ENCODE measurements around the gene NPPC. TPM values are rescaled to one million over a fixed set of nuclear protein-coding genes. Genes with fewer than 3 reads are reported as not detected.
A peak's percentile ranks its signal among the peaks of the same experiment; 100 is the strongest.

The NPPC gene
- total RNA-seq, 1 donor from 2014 or later, result not detected

DNA sequence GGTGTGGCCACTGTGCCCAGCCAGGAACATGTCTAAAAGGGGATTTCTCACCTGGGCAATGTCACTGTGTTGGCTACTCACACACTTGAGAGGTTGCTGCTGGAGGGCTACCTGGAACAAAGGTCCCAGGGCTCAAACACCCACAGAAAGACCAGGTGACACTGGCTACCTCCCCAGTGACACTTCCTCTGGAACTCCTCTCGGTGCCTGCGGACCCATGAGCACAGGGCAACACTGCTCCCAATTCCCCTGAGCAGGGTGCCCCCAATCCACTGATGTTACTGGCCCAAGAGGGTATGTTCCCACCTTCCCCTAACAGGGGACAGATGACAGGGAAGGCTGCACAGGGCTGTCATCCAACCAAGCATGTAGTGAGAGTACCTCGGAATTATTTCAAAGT, 5.8 kb downstream of the NPPC start:
- Mint-ChIP-seq H3K27me3 (ENCODE audit: low read depth) (peaks cover 57% of the 10 kb centered on the region), H3K27ac (ENCODE audit: unreplicated experiment) (no peak overlapping the region), H3K9me3 (ENCODE audit: low read depth) (no peaks in the 10 kb centered on the region), H3K4me3 (ENCODE audit: unreplicated experiment) (no peak overlapping the region), H3K4me1 (ENCODE audit: low read depth) (no peaks in the 10 kb centered on the region), H3K36me3 (ENCODE audit: low read depth) (peaks cover 1% of the 10 kb centered on the region)
- TF ChIP-seq, protein P1, sequence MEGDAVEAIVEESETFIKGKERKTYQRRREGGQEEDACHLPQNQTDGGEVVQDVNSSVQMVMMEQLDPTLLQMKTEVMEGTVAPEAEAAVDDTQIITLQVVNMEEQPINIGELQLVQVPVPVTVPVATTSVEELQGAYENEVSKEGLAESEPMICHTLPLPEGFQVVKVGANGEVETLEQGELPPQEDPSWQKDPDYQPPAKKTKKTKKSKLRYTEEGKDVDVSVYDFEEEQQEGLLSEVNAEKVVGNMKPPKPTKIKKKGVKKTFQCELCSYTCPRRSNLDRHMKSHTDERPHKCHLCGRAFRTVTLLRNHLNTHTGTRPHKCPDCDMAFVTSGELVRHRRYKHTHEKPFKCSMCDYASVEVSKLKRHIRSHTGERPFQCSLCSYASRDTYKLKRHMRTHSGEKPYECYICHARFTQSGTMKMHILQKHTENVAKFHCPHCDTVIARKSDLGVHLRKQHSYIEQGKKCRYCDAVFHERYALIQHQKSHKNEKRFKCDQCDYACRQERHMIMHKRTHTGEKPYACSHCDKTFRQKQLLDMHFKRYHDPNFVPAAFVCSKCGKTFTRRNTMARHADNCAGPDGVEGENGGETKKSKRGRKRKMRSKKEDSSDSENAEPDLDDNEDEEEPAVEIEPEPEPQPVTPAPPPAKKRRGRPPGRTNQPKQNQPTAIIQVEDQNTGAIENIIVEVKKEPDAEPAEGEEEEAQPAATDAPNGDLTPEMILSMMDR (IDR thresholded peaks at IDR 0.05), result no peak
- peak; percentile 39 for DNase-seq (ENCODE audit: low spot score)

DNA sequence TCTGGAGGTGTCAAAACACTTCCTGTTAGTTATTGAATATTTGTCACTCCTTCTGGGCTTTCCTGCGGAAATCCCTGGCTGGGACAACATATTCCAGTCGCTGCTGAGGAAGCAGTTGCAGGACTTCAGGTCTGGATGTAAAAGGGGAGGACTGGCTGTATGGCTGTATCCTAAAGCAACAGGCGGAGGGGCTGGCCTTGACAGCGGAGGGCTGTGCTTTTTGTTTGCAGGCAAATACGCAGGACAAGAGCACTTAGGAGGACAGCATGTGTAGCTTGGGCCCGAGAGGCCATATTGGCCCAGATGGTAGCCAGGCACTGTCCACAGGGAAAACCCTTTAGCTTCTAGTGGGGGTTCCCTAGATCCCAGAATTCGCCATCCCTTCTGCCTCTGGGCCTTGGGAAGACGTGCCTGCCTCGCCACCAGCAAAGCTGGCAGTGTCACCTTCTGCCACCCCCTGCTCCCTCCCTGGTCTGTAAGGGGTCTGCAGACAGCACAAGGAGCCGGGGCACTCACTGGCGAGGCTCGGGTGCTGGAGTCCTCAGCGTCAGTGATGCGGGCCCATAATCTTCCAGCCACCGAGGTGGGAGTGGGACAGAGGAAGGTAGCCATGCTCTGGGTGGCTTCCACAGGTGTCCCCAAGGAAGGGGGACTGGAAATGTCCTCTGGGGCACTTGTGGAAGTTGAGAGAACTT, 6.7 kb downstream of the NPPC start:
- Mint-ChIP-seq H3K9me3 (ENCODE audit: low read depth) (no peaks in the 10 kb centered on the region), H3K4me3 (ENCODE audit: unreplicated experiment) (no peak overlapping the region), H3K27me3 (ENCODE audit: low read depth) (peaks cover 53% of the 10 kb centered on the region), H3K4me1 (ENCODE audit: low read depth) (no peaks in the 10 kb centered on the region), H3K36me3 (ENCODE audit: low read depth) (peaks cover 1% of the 10 kb centered on the region), H3K27ac (ENCODE audit: unreplicated experiment) (no peak overlapping the region)
- DNase-seq (ENCODE audit: low spot score), result peak; percentile 49
- TF ChIP-seq, protein P1 (IDR thresholded peaks at IDR 0.05), result no peak

DNA sequence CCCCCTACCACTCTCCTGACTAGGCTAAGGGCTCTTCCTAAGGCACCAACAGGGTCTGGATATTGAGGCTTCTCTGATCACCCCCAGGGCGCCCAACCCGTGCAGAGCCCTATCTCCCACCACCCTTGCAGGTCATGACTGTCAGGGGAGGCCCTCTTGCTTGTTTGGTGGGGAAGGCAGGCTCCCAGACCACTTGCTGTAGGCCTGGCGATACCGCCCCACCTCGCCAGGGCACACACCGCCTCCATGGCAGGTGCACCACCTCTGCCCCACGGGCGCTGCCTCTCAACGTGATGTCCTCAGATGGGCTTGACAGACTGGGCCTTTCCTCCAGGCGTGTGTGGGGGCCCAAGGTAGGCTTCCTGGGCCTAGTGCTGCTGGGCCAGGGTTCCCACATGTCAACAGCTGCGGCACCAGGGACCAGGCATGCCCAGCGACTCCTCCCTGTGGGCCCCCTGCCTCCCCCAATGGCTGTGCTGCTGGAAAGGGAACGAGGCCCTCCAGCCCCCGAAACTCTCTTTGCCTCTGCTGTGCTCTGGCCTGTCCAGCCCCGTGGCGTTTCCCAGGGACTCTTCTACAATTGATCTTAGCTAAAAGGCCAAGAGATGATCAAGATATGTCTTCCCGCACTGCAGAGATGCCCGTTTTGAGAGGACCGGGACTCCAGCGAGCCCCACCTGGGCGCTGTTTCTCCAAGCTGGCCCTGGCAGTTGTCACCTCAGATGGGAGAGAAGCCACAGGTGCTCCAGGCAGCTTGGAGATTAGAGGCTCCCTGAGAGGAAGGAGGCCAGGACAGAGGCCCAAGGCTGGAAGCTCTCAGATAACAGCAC, 7.5 kb downstream of the NPPC start:
- H3K36me3 Mint-ChIP-seq (ENCODE audit: low read depth), result no peaks in the 10 kb centered on the region
- H3K4me3 Mint-ChIP-seq (ENCODE audit: unreplicated experiment), result no peak overlapping the region
- no peak overlapping the region for H3K27ac Mint-ChIP-seq (ENCODE audit: unreplicated experiment)
- peaks cover 47% of the 10 kb centered on the region for H3K27me3 Mint-ChIP-seq (ENCODE audit: low read depth)
- DNase-seq (ENCODE audit: low spot score), result peak; percentile 79
- H3K9me3 Mint-ChIP-seq (ENCODE audit: low read depth), result no peaks in the 10 kb centered on the region
- TF ChIP-seq, protein P1 (IDR thresholded peaks at IDR 0.05), result no peak
- H3K4me1 Mint-ChIP-seq (ENCODE audit: low read depth), result no peaks in the 10 kb centered on the region

DNA sequence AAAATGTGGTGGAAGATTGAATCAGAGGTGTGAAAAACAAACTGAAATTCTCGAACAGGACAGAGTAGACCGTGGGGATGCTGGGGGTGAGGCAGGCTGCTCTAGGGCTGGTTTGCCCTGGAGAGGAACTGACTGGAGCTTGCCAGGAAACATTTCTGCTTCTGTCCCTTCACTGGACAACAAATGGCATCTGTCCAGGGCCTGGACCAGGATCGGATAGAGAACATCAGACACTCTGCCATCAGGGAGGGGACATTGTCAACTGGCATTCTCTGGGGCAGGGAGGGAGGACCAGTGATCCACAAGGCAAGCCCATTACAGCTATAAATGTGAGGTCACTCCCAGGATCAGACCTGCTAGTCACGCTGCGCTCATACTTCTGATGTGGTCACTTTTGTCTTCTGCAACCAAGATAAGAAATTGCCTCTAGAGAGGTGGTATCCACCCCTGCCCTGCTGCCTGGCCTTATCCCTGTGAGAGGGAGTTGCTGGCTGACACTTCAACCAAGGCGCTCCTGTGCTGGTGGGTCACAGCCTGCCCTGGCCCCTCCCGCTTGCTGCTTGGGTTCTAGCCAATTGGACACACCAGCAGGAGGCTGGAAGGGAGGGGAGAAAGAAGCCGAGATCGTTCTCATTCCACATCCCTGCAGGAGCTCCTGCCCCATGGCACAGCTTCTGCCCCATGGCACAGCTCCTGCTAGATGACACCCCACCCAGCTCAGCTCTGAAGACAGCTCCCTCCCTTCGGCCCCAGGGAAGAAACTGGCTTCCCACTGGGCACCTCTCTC, 8.7 kb downstream of the NPPC start:
- TF ChIP-seq, protein P1 (IDR thresholded peaks at IDR 0.05), result no peak
- peak; percentile 72 for DNase-seq (ENCODE audit: low spot score)
- Mint-ChIP-seq H3K27ac (ENCODE audit: unreplicated experiment) (no peak overlapping the region), H3K9me3 (ENCODE audit: low read depth) (no peaks in the 10 kb centered on the region), H3K4me3 (ENCODE audit: unreplicated experiment) (no peak overlapping the region), H3K27me3 (ENCODE audit: low read depth) (peaks cover 45% of the 10 kb centered on the region), H3K4me1 (ENCODE audit: low read depth) (no peaks in the 10 kb centered on the region), H3K36me3 (ENCODE audit: low read depth) (no peaks in the 10 kb centered on the region)
